Esophagus squamous epithelium (tissue), 5 donors: Measurements from ENCODE around the gene CHRNG. TPM values are rescaled to one million over a fixed set of nuclear protein-coding genes. Genes with fewer than 3 reads are reported as not detected.

Experiments
- DNase-seq: peaks from one replicate; lab custom pipeline; 2025; lab: John Stamatoyannopoulos, UW
- H3K27ac ChIP-seq, 4 donors: fragments of 200-600 bp; sonication (generic); one replicate each; pipeline ENCODE4 v1.5.1; 2016 to 2019; ENCODE audit warnings: mild to moderate bottlenecking in 1 of 4
- H3K27me3 ChIP-seq, 4 donors: fragments of 200-600 bp; sonication (generic); 1 replicate in 3 of 4; 2 replicates in 1 of 4; pipeline versions ENCODE4 v1.5.1 to v1.6.0; 2017 to 2021; ENCODE audit warnings: antibody characterized with exemption in 1 of 4
- H3K36me3 ChIP-seq, 3 donors: fragments of 200-600 bp; sonication (generic); one replicate each; pipeline ENCODE4 v1.5.1; 2016 to 2019
- H3K4me1 ChIP-seq, 3 donors: fragments of 200-600 bp; sonication (generic); one replicate each; pipeline ENCODE4 v1.5.1; 2017 to 2019
- H3K4me3 ChIP-seq, 4 donors: fragments of 200-600 bp; sonication (generic); 1 replicate in 3 of 4; 2 replicates in 1 of 4; pipeline ENCODE4 v1.5.1; 2016 to 2019; ENCODE audit warnings: mild to moderate bottlenecking in 2 of 4, moderate library complexity in 1 of 4
- H3K9me3 ChIP-seq, 3 donors: fragments of 200-600 bp; sonication (generic); one replicate each; pipeline ENCODE4 v1.5.1; 2016 to 2019
- POLR2A ChIP-seq, 4 donors: fragments of 450-650 bp; IDR thresholded peaks; one replicate each; pipeline ENCODE4 v1.6.1; 2017; ENCODE audit warnings: antibody characterized with exemption in 4 of 4, mild to moderate bottlenecking in 4 of 4, moderate library complexity in 3 of 4
- WGBS, 2 donors: methylation state at CpG; one replicate each; pipeline ENCODE4 v1.1.5; 2018; 5-methylcytosine and 5-hydroxymethylcytosine counted together
- intact Hi-C: fragments of 100-400 bp; cut with DNase I; formaldehyde crosslinking; loops from one replicate; pipeline ENCODE4 v1.15.0; 2022
- total RNA-seq, 4 donors: library from RNA; depleted of rRNA; stranded (reverse); fragments of >200 nt; gene quantifications; one replicate each; pipeline ENCODE4 v1.1.0, GENCODE V29; 2016
- TF ChIP-seq, protein P1 (sequence below), 6 experiments: fragments of 450-650 bp in 4 of 6; fragments of 200-600 bp in 2 of 6; sonication (generic) in 2 of 6; IDR thresholded peaks; one replicate each; pipeline ENCODE4 v1.5.1; 2016 to 2019; ENCODE audit warnings: antibody characterized with exemption in 6 of 6, mild to moderate bottlenecking in 4 of 6, moderate library complexity in 4 of 6
- donor health status: DM: yes; HTN: yes; CAD: no.

CHRNG gene
- total RNA-seq, 4 donors from 2014 or later = not detected

- Histone ChIP-seq H3K27ac (no peak overlapping the region), H3K27me3 (peaks cover 0 to 65% (median 0%) of the 10 kb centered on the region in 4 donors), H3K9me3 (no peaks in the 10 kb centered on the region), H3K4me3 (no peak overlapping the region), H3K36me3 (no peaks in the 10 kb centered on the region), H3K4me1 (no peaks in the 10 kb centered on the region)
- WGBS, 2 donors = 85 to 92% methylated on average over 6 to 7 of the region's 7 CpGs
- no peak for DNase-seq
- intact Hi-C loops = no loop called here
- TF ChIP-seq, protein P1, sequence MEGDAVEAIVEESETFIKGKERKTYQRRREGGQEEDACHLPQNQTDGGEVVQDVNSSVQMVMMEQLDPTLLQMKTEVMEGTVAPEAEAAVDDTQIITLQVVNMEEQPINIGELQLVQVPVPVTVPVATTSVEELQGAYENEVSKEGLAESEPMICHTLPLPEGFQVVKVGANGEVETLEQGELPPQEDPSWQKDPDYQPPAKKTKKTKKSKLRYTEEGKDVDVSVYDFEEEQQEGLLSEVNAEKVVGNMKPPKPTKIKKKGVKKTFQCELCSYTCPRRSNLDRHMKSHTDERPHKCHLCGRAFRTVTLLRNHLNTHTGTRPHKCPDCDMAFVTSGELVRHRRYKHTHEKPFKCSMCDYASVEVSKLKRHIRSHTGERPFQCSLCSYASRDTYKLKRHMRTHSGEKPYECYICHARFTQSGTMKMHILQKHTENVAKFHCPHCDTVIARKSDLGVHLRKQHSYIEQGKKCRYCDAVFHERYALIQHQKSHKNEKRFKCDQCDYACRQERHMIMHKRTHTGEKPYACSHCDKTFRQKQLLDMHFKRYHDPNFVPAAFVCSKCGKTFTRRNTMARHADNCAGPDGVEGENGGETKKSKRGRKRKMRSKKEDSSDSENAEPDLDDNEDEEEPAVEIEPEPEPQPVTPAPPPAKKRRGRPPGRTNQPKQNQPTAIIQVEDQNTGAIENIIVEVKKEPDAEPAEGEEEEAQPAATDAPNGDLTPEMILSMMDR (IDR thresholded peaks at IDR 0.05) = no peak
- TF ChIP-seq POLR2A (IDR thresholded peaks at IDR 0.05) = no peak
Measured at GRCh38 chr2:232515639-232516038, 23.9 kb upstream of the CHRNG start.

- TF ChIP-seq POLR2A (IDR thresholded peaks at IDR 0.05) = no peak
- TF ChIP-seq, protein P1 (IDR thresholded peaks at IDR 0.05) = no peak
- H3K27me3 ChIP-seq = peaks cover 0 to 67% (median 1%) of the 10 kb centered on the region in 4 donors
- H3K4me1 ChIP-seq = peaks cover 0 to under 1% (median 0%) of the 10 kb centered on the region in 3 donors
- WGBS, 2 donors = 83% methylated on average over 1 of the region's 3 CpGs; no CpG with 5 or more reads in 1 of the 2 donors
- no peak overlapping the region for H3K27ac ChIP-seq
- intact Hi-C loops = no loop called here
- no peak for DNase-seq
- H3K9me3 ChIP-seq = no peaks in the 10 kb centered on the region
- no peaks in the 10 kb centered on the region for H3K36me3 ChIP-seq
- H3K4me3 ChIP-seq = no peak overlapping the region
Measured at GRCh38 chr2:232516551-232516950, 22.9 kb upstream of the CHRNG start.

DNA sequence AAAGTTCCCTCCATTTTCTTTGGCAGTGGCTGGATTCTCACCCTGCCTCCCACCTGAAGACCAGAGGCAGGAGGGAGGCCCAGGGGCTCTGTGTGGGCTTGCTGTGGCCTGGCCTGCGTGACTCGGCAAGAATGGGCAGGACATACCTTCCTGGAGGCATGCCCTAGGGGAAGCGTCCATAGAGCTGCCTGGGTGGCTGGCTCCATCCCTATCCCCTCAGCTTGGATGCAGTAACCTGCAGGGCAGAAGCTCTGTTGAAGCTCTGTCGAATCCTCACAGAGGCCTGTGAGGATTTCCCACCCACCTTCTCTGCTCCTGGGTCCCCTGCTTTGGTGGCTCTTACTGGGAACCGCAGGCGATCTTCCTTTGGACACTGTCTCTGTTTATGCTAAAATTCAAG, 20.6 kb upstream of the CHRNG start:
- Histone ChIP-seq H3K27me3 (peaks cover 15 to 67% (median 16%) of the 10 kb centered on the region in 4 donors), H3K27ac (no peak overlapping the region), H3K9me3 (no peaks in the 10 kb centered on the region), H3K4me1 (peaks cover 12 to 24% (median 19%) of the 10 kb centered on the region in 3 donors), H3K36me3 (no peaks in the 10 kb centered on the region), H3K4me3 (no peak overlapping the region)
- DNase-seq = no peak
- 61 to 80% methylated on average over 2 to 5 of the region's 6 CpGs for WGBS, 2 donors
- no peak for TF ChIP-seq POLR2A (IDR thresholded peaks at IDR 0.05)
- TF ChIP-seq, protein P1 (IDR thresholded peaks at IDR 0.05) = no peak
- intact Hi-C loops = no loop called here

DNA sequence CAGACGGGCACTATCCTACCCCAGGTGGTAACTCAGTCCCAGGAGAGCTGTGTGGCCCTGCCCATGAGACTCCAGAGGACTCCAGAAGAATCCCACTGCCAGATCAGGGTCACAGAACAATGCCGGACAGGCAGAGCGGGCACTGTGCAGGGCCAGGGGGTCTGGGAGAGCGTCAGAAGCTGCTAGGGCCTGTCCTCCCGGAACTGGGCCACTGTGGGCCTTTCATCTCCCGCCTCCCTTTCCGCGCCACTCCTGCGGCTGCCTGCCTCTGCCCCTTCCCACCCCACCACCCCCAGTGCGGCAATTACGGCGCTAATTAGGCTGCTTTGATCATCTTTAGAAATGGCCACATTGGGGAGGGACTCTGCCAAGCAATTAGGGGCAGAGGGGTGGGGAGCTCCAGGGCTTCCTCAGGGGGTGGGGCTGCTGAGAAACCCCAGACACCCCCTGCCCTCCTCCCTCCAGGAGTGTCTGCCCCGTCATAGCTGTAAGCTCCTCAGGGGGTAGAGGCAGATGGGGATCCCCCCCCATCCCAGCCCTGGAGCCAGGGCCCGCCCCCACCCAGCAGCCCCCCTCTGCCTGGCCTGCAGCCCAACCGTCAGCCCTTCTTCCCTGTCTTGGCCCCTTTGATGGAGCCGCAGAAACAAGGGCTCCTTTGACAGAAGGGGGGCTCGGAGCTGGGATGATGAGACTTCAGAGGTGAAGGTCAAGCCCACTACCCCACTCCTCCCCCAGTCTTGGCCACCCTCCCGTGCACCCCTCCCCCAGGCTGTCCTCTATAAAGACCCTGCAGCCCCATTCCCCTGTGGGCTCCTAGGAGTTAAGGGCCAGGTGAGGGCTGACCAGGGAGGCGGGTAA, 19.7 kb upstream of the CHRNG start, which contains the start of gene PRSS56:
PRSS56 (plus strand) TSS at position 808 of the 858 bp plus-strand sequence. CDS start 211 bp downstream, outside the sequence.
- no peak for DNase-seq
- 68% methylated on average over 3 of the region's 19 CpGs; no CpG with 5 or more reads in 1 of the 2 donors for WGBS, 2 donors
- Histone ChIP-seq H3K4me3 (no peak within 1 kb of the TSS), H3K4me1 (peaks cover 17 to 31% (median 23%) of the 10 kb centered on the region in 3 donors), H3K9me3 (no peaks in the 10 kb centered on the region), H3K27me3 (peaks cover 16 to 68% (median 21%) of the 10 kb centered on the region in 4 donors), H3K27ac (no peak within 1 kb of the TSS), H3K36me3 (no peaks in the 10 kb centered on the region)
- TF ChIP-seq, protein P1 (IDR thresholded peaks at IDR 0.05) = no peak
- no peak for TF ChIP-seq POLR2A (IDR thresholded peaks at IDR 0.05)
- intact Hi-C loops = loop anchor here (5.0 kb wide), 1 partner anchor 73 kb away; no protein-coding TSS in a partner anchor

- Histone ChIP-seq H3K27ac (no peak overlapping the region), H3K36me3 (no peaks in the 10 kb centered on the region), H3K4me1 (peaks cover 17 to 34% (median 23%) of the 10 kb centered on the region in 3 donors), H3K9me3 (no peaks in the 10 kb centered on the region), H3K27me3 (peaks cover 19 to 75% (median 23%) of the 10 kb centered on the region in 4 donors), H3K4me3 (no peak overlapping the region)
- 51 to 83% methylated on average over 6 to 7 of the region's 15 CpGs for WGBS, 2 donors
- no peak for DNase-seq
- TF ChIP-seq, protein P1 (IDR thresholded peaks at IDR 0.05) = no peak
- no peak for TF ChIP-seq POLR2A (IDR thresholded peaks at IDR 0.05)
- intact Hi-C loops = loop anchor here (5.0 kb wide), 1 partner anchor 73 kb away; no protein-coding TSS in a partner anchor
Measured at GRCh38 chr2:232520489-232520888, 19.0 kb upstream of the CHRNG start.
